Measurements from ENCODE around the gene TMIGD1.

TMIGD1 gene

DNA sequence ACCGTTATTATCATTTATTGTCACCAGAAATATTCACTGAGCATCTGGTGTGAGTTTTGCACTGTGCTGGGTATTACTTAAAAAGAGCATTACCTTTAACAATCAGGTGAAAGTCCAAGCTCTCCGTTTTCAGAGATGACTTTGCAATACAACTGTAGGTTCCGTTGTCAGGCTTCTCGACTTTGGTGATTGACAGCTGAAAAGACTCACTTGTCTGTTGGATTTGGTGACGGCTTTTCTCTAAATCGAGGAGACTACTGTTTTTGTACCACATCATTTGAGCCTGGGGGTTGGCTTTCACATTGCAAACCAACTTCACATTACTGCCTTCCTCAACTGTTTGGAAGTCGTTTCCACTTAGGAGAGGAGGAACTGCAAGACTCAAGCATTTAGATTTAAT is 9.1 kb downstream of the TMIGD1 start:
- H3K27ac ChIP-seq (ENCODE audit: low read depth, low read length, severe bottlenecking) = no peak overlapping the region
- H3K4me1 ChIP-seq (ENCODE audit: control insufficient read depth, insufficient read depth, low read length, poor library complexity, severe bottlenecking) = no peaks in the 10 kb centered on the region
- no peak overlapping the region for H3K4me3 ChIP-seq (ENCODE audit: extremely low read depth, insufficient read depth, low read length, poor library complexity, severe bottlenecking)
- 89 to 98% methylated on average over 3 to 4 of the region's 7 CpGs for WGBS, 2 experiments (ENCODE audit: insufficient coverage in 2 of 2)
- no peaks in the 10 kb centered on the region for H3K36me3 ChIP-seq (ENCODE audit: control insufficient read depth, insufficient read depth, low read length)
- H3K9me3 ChIP-seq (ENCODE audit: control insufficient read depth, low read length) = no peaks in the 10 kb centered on the region

GRCh38 chr17:30323895-30324319 is 9.9 kb downstream of the TMIGD1 start:
- Histone ChIP-seq H3K9me3 (ENCODE audit: control insufficient read depth, low read length) (no peaks in the 10 kb centered on the region), H3K4me3 (ENCODE audit: extremely low read depth, insufficient read depth, low read length, poor library complexity, severe bottlenecking) (no peak overlapping the region), H3K36me3 (ENCODE audit: control insufficient read depth, insufficient read depth, low read length) (no peaks in the 10 kb centered on the region), H3K27ac (ENCODE audit: low read depth, low read length, severe bottlenecking) (no peak overlapping the region), H3K4me1 (ENCODE audit: control insufficient read depth, insufficient read depth, low read length, poor library complexity, severe bottlenecking) (no peaks in the 10 kb centered on the region)

- Histone ChIP-seq H3K4me1 (ENCODE audit: control insufficient read depth, insufficient read depth, low read length, poor library complexity, severe bottlenecking) (no peaks in the 10 kb centered on the region), H3K36me3 (ENCODE audit: control insufficient read depth, insufficient read depth, low read length) (no peaks in the 10 kb centered on the region), H3K4me3 (ENCODE audit: extremely low read depth, insufficient read depth, low read length, poor library complexity, severe bottlenecking) (no peak overlapping the region), H3K27ac (ENCODE audit: low read depth, low read length, severe bottlenecking) (no peak overlapping the region), H3K9me3 (ENCODE audit: control insufficient read depth, low read length) (no peaks in the 10 kb centered on the region)
- 87 to 88% methylated on average over 3 of the region's 5 CpGs for WGBS, 2 experiments (ENCODE audit: insufficient coverage in 2 of 2)
Observed at GRCh38 chr17:30323262-30323894, 10.5 kb downstream of the TMIGD1 start.

GRCh38 chr17:30321314-30321713 is 12.5 kb downstream of the TMIGD1 start:
- 93 to 94% methylated on average over 3 of the region's 4 CpGs for WGBS, 2 experiments (ENCODE audit: insufficient coverage in 2 of 2)
- no peak overlapping the region for H3K4me3 ChIP-seq (ENCODE audit: extremely low read depth, insufficient read depth, low read length, poor library complexity, severe bottlenecking)
- no peaks in the 10 kb centered on the region for H3K36me3 ChIP-seq (ENCODE audit: control insufficient read depth, insufficient read depth, low read length)
- no peaks in the 10 kb centered on the region for H3K4me1 ChIP-seq (ENCODE audit: control insufficient read depth, insufficient read depth, low read length, poor library complexity, severe bottlenecking)
- no peaks in the 10 kb centered on the region for H3K9me3 ChIP-seq (ENCODE audit: control insufficient read depth, low read length)
- no peak overlapping the region for H3K27ac ChIP-seq (ENCODE audit: low read depth, low read length, severe bottlenecking)

- H3K4me1 ChIP-seq (ENCODE audit: control insufficient read depth, insufficient read depth, low read length, poor library complexity, severe bottlenecking) = no peaks in the 10 kb centered on the region
- H3K4me3 ChIP-seq (ENCODE audit: extremely low read depth, insufficient read depth, low read length, poor library complexity, severe bottlenecking) = no peak overlapping the region
- no peaks in the 10 kb centered on the region for H3K9me3 ChIP-seq (ENCODE audit: control insufficient read depth, low read length)
- H3K36me3 ChIP-seq (ENCODE audit: control insufficient read depth, insufficient read depth, low read length) = no peaks in the 10 kb centered on the region
- 73 to 94% methylated on average over 3 of the region's 3 CpGs for WGBS, 2 experiments (ENCODE audit: insufficient coverage in 2 of 2)
- no peak overlapping the region for H3K27ac ChIP-seq (ENCODE audit: low read depth, low read length, severe bottlenecking)
Observed at GRCh38 chr17:30318155-30318554, 15.7 kb downstream of the TMIGD1 start.

GRCh38 chr17:30316736-30317135 is 17.1 kb downstream of the TMIGD1 start:
- H3K4me3 ChIP-seq (ENCODE audit: extremely low read depth, insufficient read depth, low read length, poor library complexity, severe bottlenecking) = no peak overlapping the region
- no peaks in the 10 kb centered on the region for H3K4me1 ChIP-seq (ENCODE audit: control insufficient read depth, insufficient read depth, low read length, poor library complexity, severe bottlenecking)
- H3K9me3 ChIP-seq (ENCODE audit: control insufficient read depth, low read length) = no peaks in the 10 kb centered on the region
- no peak overlapping the region for H3K27ac ChIP-seq (ENCODE audit: low read depth, low read length, severe bottlenecking)
- H3K36me3 ChIP-seq (ENCODE audit: control insufficient read depth, insufficient read depth, low read length) = no peaks in the 10 kb centered on the region
- WGBS, 2 experiments (ENCODE audit: insufficient coverage in 2 of 2) = no CpG with 5 or more reads among the region's 1 CpG

- WGBS, 2 experiments (ENCODE audit: insufficient coverage in 2 of 2) = 75 to 90% methylated on average over 2 of the region's 2 CpGs
- Histone ChIP-seq H3K4me1 (ENCODE audit: control insufficient read depth, insufficient read depth, low read length, poor library complexity, severe bottlenecking) (no peaks in the 10 kb centered on the region), H3K9me3 (ENCODE audit: control insufficient read depth, low read length) (no peaks in the 10 kb centered on the region), H3K27ac (ENCODE audit: low read depth, low read length, severe bottlenecking) (no peak overlapping the region), H3K4me3 (ENCODE audit: extremely low read depth, insufficient read depth, low read length, poor library complexity, severe bottlenecking) (no peak overlapping the region), H3K36me3 (ENCODE audit: control insufficient read depth, insufficient read depth, low read length) (no peaks in the 10 kb centered on the region)
Observed at GRCh38 chr17:30315106-30315505, 18.8 kb downstream of the TMIGD1 start.

DNA sequence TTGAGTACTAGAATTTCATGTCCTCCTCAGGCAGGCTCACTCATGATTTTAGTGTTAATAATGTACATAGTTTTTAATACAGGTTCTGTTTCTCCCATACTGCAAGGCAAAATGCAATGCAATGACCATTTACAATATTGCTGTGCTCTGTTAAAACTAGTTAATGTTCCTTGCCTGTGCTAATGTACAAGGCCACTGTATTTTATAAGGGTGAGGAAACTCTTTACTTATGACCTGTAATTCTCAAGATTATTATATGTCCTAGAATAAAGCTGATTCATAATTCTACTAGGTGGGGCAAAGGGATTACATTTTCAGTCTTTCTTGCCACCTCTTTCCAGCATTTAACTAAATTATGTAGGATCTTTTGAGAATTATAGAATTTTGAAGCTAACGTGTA is 19.4 kb downstream of the TMIGD1 start:
- Histone ChIP-seq H3K27ac (ENCODE audit: low read depth, low read length, severe bottlenecking) (no peak overlapping the region), H3K4me3 (ENCODE audit: extremely low read depth, insufficient read depth, low read length, poor library complexity, severe bottlenecking) (no peak overlapping the region), H3K9me3 (ENCODE audit: control insufficient read depth, low read length) (no peaks in the 10 kb centered on the region), H3K36me3 (ENCODE audit: control insufficient read depth, insufficient read depth, low read length) (no peaks in the 10 kb centered on the region), H3K4me1 (ENCODE audit: control insufficient read depth, insufficient read depth, low read length, poor library complexity, severe bottlenecking) (peaks cover 5% of the 10 kb centered on the region)
- no CpG with 5 or more reads among the region's 1 CpG for WGBS, 2 experiments (ENCODE audit: insufficient coverage in 2 of 2)

GRCh38 chr17:30312226-30312625 is 21.6 kb downstream of the TMIGD1 start:
- Histone ChIP-seq H3K4me3 (ENCODE audit: extremely low read depth, insufficient read depth, low read length, poor library complexity, severe bottlenecking) (no peak overlapping the region), H3K36me3 (ENCODE audit: control insufficient read depth, insufficient read depth, low read length) (no peaks in the 10 kb centered on the region), H3K4me1 (ENCODE audit: control insufficient read depth, insufficient read depth, low read length, poor library complexity, severe bottlenecking) (peaks cover 5% of the 10 kb centered on the region), H3K9me3 (ENCODE audit: control insufficient read depth, low read length) (no peaks in the 10 kb centered on the region), H3K27ac (ENCODE audit: low read depth, low read length, severe bottlenecking) (no peak overlapping the region)
- 40% methylated on average over 1 of the region's 2 CpGs; no CpG with 5 or more reads in 1 of the 2 experiments for WGBS, 2 experiments (ENCODE audit: insufficient coverage in 2 of 2)

- Histone ChIP-seq H3K27ac (ENCODE audit: low read depth, low read length, severe bottlenecking) (no peak overlapping the region), H3K9me3 (ENCODE audit: control insufficient read depth, low read length) (no peaks in the 10 kb centered on the region), H3K4me3 (ENCODE audit: extremely low read depth, insufficient read depth, low read length, poor library complexity, severe bottlenecking) (no peak overlapping the region), H3K4me1 (ENCODE audit: control insufficient read depth, insufficient read depth, low read length, poor library complexity, severe bottlenecking) (peaks cover 5% of the 10 kb centered on the region), H3K36me3 (ENCODE audit: control insufficient read depth, insufficient read depth, low read length) (no peaks in the 10 kb centered on the region)
- 90% methylated on average over 1 of the region's 2 CpGs; no CpG with 5 or more reads in 1 of the 2 experiments for WGBS, 2 experiments (ENCODE audit: insufficient coverage in 2 of 2)
Observed at GRCh38 chr17:30310562-30310961, 23.3 kb downstream of the TMIGD1 start.

DNA sequence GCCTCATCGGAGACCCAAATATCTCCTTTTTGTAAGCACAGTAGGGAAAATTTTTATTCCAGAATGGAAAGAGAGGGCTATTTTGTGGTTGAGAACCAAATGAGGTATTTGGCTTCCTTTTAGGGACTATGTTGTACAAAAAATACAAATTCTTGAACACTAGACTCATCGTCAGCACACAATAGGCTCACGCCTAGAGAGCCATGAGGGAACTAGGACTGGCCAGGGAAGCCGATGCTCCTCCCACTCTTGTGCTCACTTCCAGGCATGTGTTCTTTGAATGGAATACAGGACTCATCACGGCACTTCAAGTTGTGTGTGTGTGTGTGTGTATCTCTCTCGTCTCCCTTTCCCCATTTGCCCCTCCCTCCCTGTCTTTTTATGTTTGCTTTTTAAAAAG is 24.3 kb downstream of the TMIGD1 start:
- no peaks in the 10 kb centered on the region for H3K9me3 ChIP-seq (ENCODE audit: control insufficient read depth, low read length)
- no peaks in the 10 kb centered on the region for H3K36me3 ChIP-seq (ENCODE audit: control insufficient read depth, insufficient read depth, low read length)
- H3K27ac ChIP-seq (ENCODE audit: low read depth, low read length, severe bottlenecking) = no peak overlapping the region
- WGBS, 2 experiments (ENCODE audit: insufficient coverage in 2 of 2) = 91 to 100% methylated on average over 1 to 4 of the region's 6 CpGs
- no peak overlapping the region for H3K4me3 ChIP-seq (ENCODE audit: extremely low read depth, insufficient read depth, low read length, poor library complexity, severe bottlenecking)
- peaks cover 5% of the 10 kb centered on the region for H3K4me1 ChIP-seq (ENCODE audit: control insufficient read depth, insufficient read depth, low read length, poor library complexity, severe bottlenecking)

Measured in mesodermal cell (in vitro differentiated cells).